ENCODE data around the gene METTL1.

Gene METTL1

GRCh38 chr12:57795354-57795753 is 23.4 kb upstream of the METTL1 start:
- TF ChIP-seq CTCF (IDR thresholded peaks at IDR 0.05; ENCODE audit: low read depth, low read length): no peak
- DNase-seq (ENCODE audit: extremely low read depth, low read depth): no peak

GRCh38 chr12:57793920-57794319 is 22.0 kb upstream of the METTL1 start:
- TF ChIP-seq CTCF (IDR thresholded peaks at IDR 0.05; ENCODE audit: low read depth, low read length): no peak
- DNase-seq (ENCODE audit: extremely low read depth, low read depth): no peak

DNA sequence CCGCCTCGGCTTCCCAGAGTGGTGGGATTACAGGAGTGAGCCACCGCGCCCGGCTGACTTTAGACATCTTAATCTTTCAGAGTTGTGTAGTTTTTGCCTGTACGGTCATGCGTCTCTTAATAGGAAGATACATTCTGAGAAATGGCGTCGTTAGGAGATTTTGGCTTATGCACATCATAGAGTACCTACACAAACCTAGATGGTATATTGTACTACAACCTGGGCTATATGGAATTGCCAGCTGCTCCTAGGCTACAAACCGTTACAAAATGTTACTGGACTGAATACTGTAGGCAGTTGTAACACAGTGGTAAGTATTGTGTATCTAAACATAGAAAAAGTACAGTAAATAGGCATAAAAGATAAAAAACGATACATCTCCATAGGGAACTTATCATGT is 12.0 kb upstream of the METTL1 start:
- no peak for DNase-seq (ENCODE audit: extremely low read depth, low read depth)
- no peak for TF ChIP-seq CTCF (IDR thresholded peaks at IDR 0.05; ENCODE audit: low read depth, low read length)

- TF ChIP-seq CTCF (IDR thresholded peaks at IDR 0.05; ENCODE audit: low read depth, low read length): no peak
- DNase-seq (ENCODE audit: extremely low read depth, low read depth): no peak
These were observed 11.5 kb upstream of the METTL1 start for GRCh38 chr12:57783466-57783801.

DNA sequence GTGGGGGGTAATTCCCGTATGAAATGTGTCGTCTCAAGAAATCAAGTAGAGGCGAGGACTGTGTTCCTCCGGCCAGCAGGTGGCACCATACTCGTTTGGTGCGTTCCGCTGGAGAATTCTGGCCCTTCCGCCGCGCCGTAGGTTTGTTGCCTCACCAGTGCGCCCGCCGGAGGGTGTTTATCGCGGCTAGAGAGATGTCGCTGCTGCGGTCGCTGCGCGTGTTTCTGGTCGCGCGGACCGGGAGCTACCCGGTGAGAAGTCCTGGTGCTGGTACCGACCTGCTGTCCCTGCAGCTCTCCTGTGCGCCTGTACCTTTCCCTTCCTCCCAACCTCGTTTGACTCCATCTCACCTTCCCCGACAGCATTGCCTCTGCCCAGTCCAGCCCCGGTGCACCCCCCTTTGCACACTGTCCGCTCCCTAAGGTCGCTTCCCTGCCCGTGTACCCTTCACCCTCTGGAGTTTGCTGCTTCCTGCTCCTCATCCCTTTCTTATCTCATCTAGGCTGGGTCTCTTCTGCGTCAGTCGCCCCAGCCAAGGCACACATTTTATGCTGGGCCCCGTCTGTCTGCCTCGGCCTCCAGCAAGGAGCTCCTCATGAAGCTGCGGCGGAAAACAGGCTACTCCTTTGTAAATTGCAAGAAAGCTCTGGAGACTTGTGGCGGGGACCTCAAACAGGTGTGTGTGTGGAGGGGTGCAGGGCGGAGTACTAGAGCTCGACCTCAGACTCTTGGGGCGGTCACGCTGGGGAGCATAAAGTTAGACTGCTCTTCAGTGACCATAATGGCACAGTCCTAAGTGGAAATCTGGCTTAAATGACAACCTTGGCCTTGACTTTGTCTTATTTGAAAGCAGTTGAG is 10.9 kb upstream of the METTL1 start, which contains the start of gene TSFM:
Gene TSFM (plus strand): TSS at position 180 of the 858 bp plus-strand sequence. CDS start 15 bp downstream, at position 195.
- TF ChIP-seq CTCF (IDR thresholded peaks at IDR 0.05; ENCODE audit: low read depth, low read length): peak; percentile 91
- peak; percentile 86 for DNase-seq (ENCODE audit: extremely low read depth, low read depth)

- no peak for DNase-seq (ENCODE audit: extremely low read depth, low read depth)
- TF ChIP-seq CTCF (IDR thresholded peaks at IDR 0.05; ENCODE audit: low read depth, low read length): no peak
These were observed 10.3 kb upstream of the METTL1 start for GRCh38 chr12:57782243-57782607.

- DNase-seq (ENCODE audit: extremely low read depth, low read depth): no peak
- TF ChIP-seq CTCF (IDR thresholded peaks at IDR 0.05; ENCODE audit: low read depth, low read length): no peak
These were observed 9.9 kb upstream of the METTL1 start for GRCh38 chr12:57781801-57782200.
